ENCODE data around the gene NOX3. TPM values are rescaled to one million over a fixed set of nuclear protein-coding genes. Genes with fewer than 3 reads are reported as not detected.

The NOX3 gene
- total and polyA plus RNA-seq, 2 of the 8 experiments (the other 6 are each of a cell fraction or from before 2014, with no cell fraction given), result not detected

DNA sequence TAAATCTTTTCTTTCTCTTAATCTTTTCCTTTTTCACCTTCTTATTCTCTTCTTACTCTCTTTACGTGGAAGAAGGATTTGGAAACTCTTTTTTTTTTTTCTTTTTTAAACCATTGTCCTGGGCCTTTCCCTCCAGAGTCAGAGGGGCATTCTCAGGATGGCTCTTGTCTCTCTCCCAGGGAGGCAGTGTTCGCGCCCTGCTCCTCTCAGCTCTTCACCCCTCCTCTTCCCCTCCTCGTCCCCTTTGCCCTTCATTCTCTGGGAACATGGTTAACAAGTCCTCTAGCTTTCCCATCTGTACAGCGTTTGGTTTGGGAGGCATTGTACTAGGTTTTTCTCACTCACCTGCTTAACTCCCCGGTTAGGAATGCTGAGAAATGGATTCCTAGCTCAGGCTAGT lies 89.3 kb downstream of the NOX3 start:
- 53% methylated on average over 6 of the region's 6 CpGs; no CpG with 5 or more reads in 1 of the 2 experiments for WGBS, 2 experiments (ENCODE audit: extremely low coverage in 1 of 2, insufficient coverage in 1 of 2, insufficient read length in 1 of 2, insufficient replicate concordance in 2 of 2, low coverage in 1 of 2, low lambda C conversion rate in 2 of 2, missing lambda C conversion rate in 1 of 2)
- H3K18ac ChIP-seq (ENCODE audit: extremely low read depth, low read length), result no peak overlapping the region
- no peak overlapping the region for H3K4ac ChIP-seq (replicated peaks; ENCODE audit: insufficient read length, low read depth, low read length)
- no peak overlapping the region for H2BK120ac ChIP-seq (replicated peaks; ENCODE audit: low read depth, low read length)
- ChIA-PET POLR2A (ENCODE audit: partially characterized antibody) (no interaction called here), CTCF (ENCODE audit: partially characterized antibody) (interaction anchor here (1.4 kb wide), 1 partner anchor 14 kb away, joined by 3 read pairs; no protein-coding TSS in a partner anchor)
- H2BK20ac ChIP-seq (ENCODE audit: low read length), result peak overlapping the region; percentile 0
- FAIRE-seq (no peak), DNase-seq (ENCODE audit: low read depth in 1 of 2, low spot score in 2 of 2) (peak in 1 of 2 experiments; percentile 5)
- 0 out of 2 replicates have a peak overlapping the region, but pooled peaks have one; percentile 21 for H2BK15ac ChIP-seq (ENCODE audit: low read length)
- H3K9ac ChIP-seq (replicated peaks in 1 of 4; ENCODE audit: extremely low read depth in 1 of 4, low read depth in 3 of 4, low read length in 3 of 4), result no peak overlapping the region
- no peak overlapping the region for H3K27ac ChIP-seq (ENCODE audit: low read depth, low read length)
- no peak overlapping the region for H3K56ac ChIP-seq (replicated peaks; ENCODE audit: insufficient read length, low read depth, low read length)
- H4K91ac ChIP-seq (replicated peaks; ENCODE audit: insufficient read length, low read length), result peak overlapping the region; percentile 34
- H2BK12ac ChIP-seq (ENCODE audit: low read depth, low read length), result peak overlapping the region; percentile 1; the same call in 1 of the 2 replicates
- H2AK5ac ChIP-seq (ENCODE audit: low read depth, low read length), result no peak overlapping the region
- peak overlapping the region; percentile 51 for H4K5ac ChIP-seq (ENCODE audit: insufficient read length, low read depth, low read length)
- no peak overlapping the region for H3K4me3 ChIP-seq (ENCODE audit: extremely low read depth in 1 of 4, insufficient read depth in 2 of 4, low read depth in 3 of 4, low read length in 4 of 4)
- H3K23me2 ChIP-seq (ENCODE audit: low read depth, low read length), result no peaks in the 10 kb centered on the region
- no peak overlapping the region for H4K8ac ChIP-seq (ENCODE audit: extremely low read depth, insufficient read depth, low read length)
- no peak overlapping the region for H3K4me2 ChIP-seq (ENCODE audit: insufficient read depth in 1 of 2, low read depth in 2 of 2, low read length in 2 of 2)
- H3K36me3 ChIP-seq (ENCODE audit: control insufficient read depth in 2 of 4, insufficient read depth in 4 of 4, low read length in 3 of 4), result no peaks in the 10 kb centered on the region
- no peak for TF ChIP-seq POLR2AphosphoS5 (IDR thresholded peaks at IDR 0.05; ENCODE audit: low read depth, low read length)
- TF ChIP-seq SP1 (IDR thresholded peaks at IDR 0.05; ENCODE audit: low read depth, low read length), result no peak
- TF ChIP-seq, protein P1, sequence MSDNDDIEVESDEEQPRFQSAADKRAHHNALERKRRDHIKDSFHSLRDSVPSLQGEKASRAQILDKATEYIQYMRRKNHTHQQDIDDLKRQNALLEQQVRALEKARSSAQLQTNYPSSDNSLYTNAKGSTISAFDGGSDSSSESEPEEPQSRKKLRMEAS (IDR thresholded peaks at IDR 0.05), result no peak
- no peak for TF ChIP-seq KDM5A (IDR thresholded peaks at IDR 0.05; ENCODE audit: low read length)
- TF ChIP-seq CTBP2 (IDR thresholded peaks at IDR 0.05; ENCODE audit: borderline replicate concordance, insufficient read depth, insufficient read length, low read length), result no peak
- TF ChIP-seq GABPA (IDR thresholded peaks at IDR 0.05; ENCODE audit: borderline replicate concordance, insufficient read depth, low read length), result no peak
- no peak for TF ChIP-seq E2F6 (IDR thresholded peaks at IDR 0.05)
- no peak for TF ChIP-seq KDM4A (IDR thresholded peaks at IDR 0.05; ENCODE audit: low read depth, low read length, severe bottlenecking)
- no peak for TF ChIP-seq MAFK (IDR thresholded peaks at IDR 0.05; ENCODE audit: low read depth, low read length)
- TF ChIP-seq CHD2 (IDR thresholded peaks at IDR 0.05; ENCODE audit: low read length), result no peak
- no peak for TF ChIP-seq TCF12 (IDR thresholded peaks at IDR 0.05; ENCODE audit: low read depth, low read length)
- peak overlapping the region; percentile 49; the same call in 1 of the 2 replicates for H2BK5ac ChIP-seq (ENCODE audit: low read depth, low read length)
- H3K23ac ChIP-seq (ENCODE audit: insufficient read length), result no peak overlapping the region
- H3K79me1 ChIP-seq (ENCODE audit: low read depth, low read length), result no peaks in the 10 kb centered on the region
- H3K14ac ChIP-seq (ENCODE audit: insufficient read length), result no peak overlapping the region
- H4K20me1 ChIP-seq (replicated peaks in 1 of 2; ENCODE audit: control insufficient read depth in 1 of 2, insufficient read depth in 2 of 2, low read length in 2 of 2), result no peaks in the 10 kb centered on the region
- peaks cover 0 to 2% (median 0%) of the 10 kb centered on the region in 4 experiments; a peak in 1 of 7 replicates for H3K4me1 ChIP-seq (replicated peaks in 1 of 4; ENCODE audit: control insufficient read depth in 3 of 4, insufficient read depth in 4 of 4, low read length in 3 of 4)
- H3K27me3 ChIP-seq (replicated peaks in 1 of 4; ENCODE audit: control insufficient read depth in 3 of 4, extremely low read depth in 1 of 4, insufficient read depth in 3 of 4, low read length in 3 of 4), result no peaks in the 10 kb centered on the region
- peak overlapping the region; percentile 98 for H2AFZ ChIP-seq (ENCODE audit: low read length)
- no peaks in the 10 kb centered on the region; a peak in 1 of 4 replicates for H3K9me3 ChIP-seq (ENCODE audit: insufficient read depth in 2 of 2, low read depth in 1 of 2, low read length in 1 of 2)
- no peaks in the 10 kb centered on the region for H3K79me2 ChIP-seq (ENCODE audit: control insufficient read depth in 1 of 2, insufficient read depth in 2 of 2, low read length in 2 of 2)
